Activated CD8-positive, alpha-beta memory T cell treated with anti-CD3 and anti-CD28 coated beads, Interleukin-2, amount 10 ng/mL, durations not matched to agents 7 days and 5 days (primary cell): Measurements from ENCODE around the gene PTX4. TPM values are rescaled to one million over a fixed set of nuclear protein-coding genes. Genes with fewer than 3 reads are reported as not detected.
"Not testable (repeated sequence)": the region's sequence is repeated elsewhere in the genome, so short reads cannot be mapped to it uniquely, and the experiment has no call there.

Source experiments
- ATAC-seq: fragments of 150-1000 bp; cut with Tn5 transposase; one replicate; pipeline ENCODE4 v1.10.0; 2021; ENCODE audit warnings: moderate library complexity
- CTCF ChIA-PET: fragments of 350-600 bp; sonication (Branson Sonifier 250); formaldehyde crosslinking; loops from one replicate; lab custom pipeline; 2021; ENCODE audit warnings: antibody characterized with exemption; lab: Charles Lee
- DNase-seq: peaks from one replicate; pipeline ENCODE4 v3.0.0-alpha.2; 2020
- H3K27ac Mint-ChIP-seq: one replicate; pipeline ENCODE4 v1.8.0; 2021; ENCODE audit warnings: mild to moderate bottlenecking, mixed read lengths
- H3K27me3 Mint-ChIP-seq: one replicate; pipeline ENCODE4 v1.8.0; 2021; ENCODE audit warnings: mixed read lengths
- H3K36me3 Mint-ChIP-seq: one replicate; pipeline ENCODE4 v1.8.0; 2021; ENCODE audit warnings: mild to moderate bottlenecking, mixed read lengths
- H3K4me1 Mint-ChIP-seq: one replicate; pipeline ENCODE4 v1.8.0; 2021; ENCODE audit warnings: mixed read lengths
- H3K4me3 Mint-ChIP-seq: one replicate; pipeline ENCODE4 v1.8.0; 2021; ENCODE audit warnings: mild to moderate bottlenecking, moderate library complexity, mixed read lengths
- H3K9me3 Mint-ChIP-seq: one replicate; pipeline ENCODE4 v1.8.0; 2022; ENCODE audit warnings: low read depth, mixed read lengths
- total RNA-seq, 2 experiments: library from RNA; stranded (reverse); gene quantifications; one replicate each; pipeline ENCODE4 v1.2.3, GENCODE V29; 2021

PTX4 gene
- total RNA-seq, 2 experiments from 2014 or later = not detected

- H3K27me3 Mint-ChIP-seq = no peaks in the 10 kb centered on the region
- H3K27ac Mint-ChIP-seq = peak overlapping the region; percentile 78
- no peak for DNase-seq
- H3K9me3 Mint-ChIP-seq = no peaks in the 10 kb centered on the region
- no peak for ATAC-seq
- H3K36me3 Mint-ChIP-seq = no peaks in the 10 kb centered on the region
- H3K4me3 Mint-ChIP-seq = peak overlapping the region; percentile 80
- H3K4me1 Mint-ChIP-seq = peaks cover 21% of the 10 kb centered on the region
- CTCF ChIA-PET = no interaction called here
Observed at GRCh38 chr16:1475552-1476114, 13.1 kb downstream of the PTX4 start.

DNA sequence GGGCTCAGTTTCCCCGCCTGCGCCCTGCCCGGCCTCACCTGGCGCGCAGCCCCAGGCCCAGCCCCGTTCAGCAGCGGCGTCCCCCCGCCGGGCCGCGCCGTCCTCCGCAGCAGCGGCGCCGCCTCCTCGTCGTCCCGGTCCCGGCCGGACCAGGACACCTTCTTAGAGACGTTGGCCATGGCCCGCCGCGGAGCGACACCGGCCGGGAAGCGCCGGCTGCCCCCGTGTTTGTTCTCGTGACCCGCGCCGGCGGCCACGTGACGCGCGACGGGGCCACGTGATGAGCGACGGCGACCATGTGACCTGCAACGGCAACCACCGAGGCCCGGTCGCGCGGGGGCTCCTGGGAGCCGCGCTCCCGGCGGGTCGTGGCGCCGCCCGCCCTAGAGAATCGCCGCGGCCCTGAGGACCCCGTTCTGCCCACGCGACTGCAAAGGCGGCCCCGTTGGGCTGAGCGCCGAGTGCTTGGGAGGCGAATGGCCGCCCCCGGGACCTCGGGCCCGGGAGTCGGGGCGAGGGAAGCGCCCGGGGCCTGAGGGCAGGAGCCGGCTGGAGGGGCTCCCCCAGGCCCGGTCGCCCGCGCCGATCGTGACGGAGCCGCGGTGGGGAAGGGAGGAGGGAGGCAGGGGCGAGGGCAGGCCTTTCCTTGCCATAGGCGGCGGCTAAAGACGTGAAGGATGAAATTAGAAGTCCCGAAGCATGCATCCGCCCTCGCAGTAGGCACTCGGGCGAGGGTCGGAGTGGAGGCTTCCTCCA is 13.8 kb downstream of the PTX4 start, which contains the start of gene CLCN7:
CLCN7 (minus strand) TSS at position 233 of the 756 bp plus-strand sequence; CDS start at position 179, 54 bp downstream.
- Mint-ChIP-seq H3K9me3 (no peaks in the 10 kb centered on the region), H3K4me3 (peak within 1 kb of the TSS; percentile 80), H3K36me3 (no peaks in the 10 kb centered on the region), H3K27me3 (no peaks in the 10 kb centered on the region), H3K4me1 (peaks cover 21% of the 10 kb centered on the region), H3K27ac (peak within 1 kb of the TSS; percentile 78)
- peak; percentile 93 for DNase-seq
- peak; percentile 93 for ATAC-seq
- CTCF ChIA-PET = no interaction called here

DNA sequence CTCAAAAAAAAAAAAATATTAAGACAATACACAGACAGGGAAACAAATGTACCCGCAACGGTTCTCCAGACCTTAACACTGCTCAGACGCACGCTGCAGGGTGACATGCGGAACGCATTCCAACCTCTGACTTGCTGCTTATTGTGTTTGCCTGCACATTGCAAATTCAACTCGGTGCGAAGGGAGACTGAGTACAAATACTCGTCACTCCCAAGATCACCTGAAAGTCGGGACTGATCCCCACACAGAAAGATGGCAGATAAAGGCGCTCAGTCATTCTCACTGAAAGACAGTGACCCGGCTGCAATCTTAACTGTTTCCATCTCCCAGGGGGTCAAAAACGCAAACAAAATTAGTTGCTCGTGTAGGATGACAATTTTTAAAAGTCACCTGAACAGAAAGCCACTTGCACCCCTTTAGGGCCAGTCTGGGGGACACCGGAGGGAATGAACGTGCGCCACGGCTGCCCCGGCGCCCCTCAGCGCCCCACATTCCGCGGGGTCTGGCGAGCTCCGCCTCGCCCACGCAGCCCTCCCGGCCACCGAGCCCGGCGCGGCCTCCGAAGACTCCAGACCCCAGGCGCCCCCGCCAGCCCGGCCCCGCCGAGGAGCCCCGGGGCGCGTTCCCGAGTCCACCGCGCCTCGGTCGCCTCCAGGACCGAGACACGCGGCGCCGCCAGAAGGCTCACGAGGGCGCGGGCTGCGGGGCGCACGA is 14.5 kb downstream of the PTX4 start:
- H3K4me1 Mint-ChIP-seq = peaks cover 21% of the 10 kb centered on the region
- CTCF ChIA-PET = no interaction called here
- DNase-seq (no peak), ATAC-seq (no peak)
- H3K9me3 Mint-ChIP-seq = no peaks in the 10 kb centered on the region
- no peaks in the 10 kb centered on the region for H3K36me3 Mint-ChIP-seq
- peak overlapping the region; percentile 40 for H3K27ac Mint-ChIP-seq
- H3K27me3 Mint-ChIP-seq = no peaks in the 10 kb centered on the region
- peak overlapping the region; percentile 67 for H3K4me3 Mint-ChIP-seq

- H3K27me3 Mint-ChIP-seq = no peaks in the 10 kb centered on the region
- no peak for ATAC-seq
Observed at GRCh38 chr16:1472974-1473373, 15.8 kb downstream of the PTX4 start.

DNA sequence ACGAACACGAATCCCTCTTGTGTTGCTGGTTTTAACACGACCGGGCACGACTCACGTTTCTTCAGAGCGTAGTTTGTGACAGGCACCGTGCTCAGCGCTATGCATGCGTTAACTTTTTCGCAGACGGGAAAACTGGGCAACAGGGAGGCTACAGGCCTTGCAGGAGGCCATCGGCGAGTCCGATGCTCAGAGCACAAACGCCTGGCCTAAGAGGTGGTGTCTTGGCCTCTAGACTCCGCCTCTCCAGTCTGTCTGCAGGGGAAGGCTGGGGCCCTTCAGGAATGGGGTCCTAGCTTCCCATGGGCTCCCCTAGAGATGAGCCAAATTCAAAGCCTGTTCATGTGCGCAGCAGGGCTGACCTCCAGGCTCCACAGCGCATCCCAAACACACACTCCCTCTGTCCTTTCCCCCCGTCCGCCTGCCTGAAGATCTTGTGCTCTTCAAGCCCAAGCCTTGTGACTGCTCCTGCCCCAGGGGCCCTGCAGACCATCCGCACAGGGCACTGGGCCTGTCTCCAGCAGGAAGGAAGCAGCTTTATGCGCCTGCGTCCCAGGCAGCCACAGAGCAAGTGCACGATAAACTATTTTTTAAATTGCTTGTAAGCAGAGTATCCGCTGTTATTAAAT is 17.1 kb downstream of the PTX4 start:
- CTCF ChIA-PET = interaction anchor here (0.6 kb wide), 1 partner anchor 20 kb away, joined by 4 read pairs; no protein-coding TSS in a partner anchor
- Mint-ChIP-seq H3K4me1 (peaks cover 21% of the 10 kb centered on the region), H3K9me3 (no peaks in the 10 kb centered on the region), H3K36me3 (no peaks in the 10 kb centered on the region), H3K4me3 (no peak overlapping the region), H3K27ac (no peak overlapping the region), H3K27me3 (no peaks in the 10 kb centered on the region)
- ATAC-seq (no peak), DNase-seq (no peak)

More at GRCh38 chr16:1472974-1473373, 15.8 kb downstream of the PTX4 start:
- CTCF ChIA-PET = no interaction called here
- Mint-ChIP-seq H3K27ac (no peak overlapping the region), H3K4me3 (peak overlapping the region; percentile 18), H3K9me3 (no peaks in the 10 kb centered on the region), H3K36me3 (no peaks in the 10 kb centered on the region), H3K4me1 (peaks cover 21% of the 10 kb centered on the region)
- DNase-seq = no peak

GRCh38 chr16:1470481-1471251 is 18.1 kb downstream of the PTX4 start:
- DNase-seq = no peak
- H3K36me3 Mint-ChIP-seq = no peaks in the 10 kb centered on the region
- H3K27me3 Mint-ChIP-seq = no peaks in the 10 kb centered on the region
- H3K9me3 Mint-ChIP-seq = no peaks in the 10 kb centered on the region
- H3K4me3 Mint-ChIP-seq = no peak overlapping the region
- CTCF ChIA-PET = no interaction called here
- ATAC-seq = no peak
- H3K4me1 Mint-ChIP-seq = peaks cover 17% of the 10 kb centered on the region
- H3K27ac Mint-ChIP-seq = no peak overlapping the region

GRCh38 chr16:1469693-1470201 is 19.0 kb downstream of the PTX4 start:
- no peaks in the 10 kb centered on the region for H3K9me3 Mint-ChIP-seq
- H3K4me1 Mint-ChIP-seq = peaks cover 16% of the 10 kb centered on the region
- no peaks in the 10 kb centered on the region for H3K36me3 Mint-ChIP-seq
- DNase-seq = no peak
- no peaks in the 10 kb centered on the region for H3K27me3 Mint-ChIP-seq
- CTCF ChIA-PET = no interaction called here
- no peak overlapping the region for H3K4me3 Mint-ChIP-seq
- H3K27ac Mint-ChIP-seq = no peak overlapping the region
- ATAC-seq = no peak

- DNase-seq, CTCF ChIA-PET, ATAC-seq, H3K9me3 Mint-ChIP-seq, H3K4me3 Mint-ChIP-seq, H3K27ac Mint-ChIP-seq, H3K27me3 Mint-ChIP-seq, H3K36me3 Mint-ChIP-seq: not testable (repeated sequence)
- peaks cover 14% of the 10 kb centered on the region for H3K4me1 Mint-ChIP-seq
Observed at GRCh38 chr16:1469141-1469540, 19.6 kb downstream of the PTX4 start.

GRCh38 chr16:1468426-1468810 is 20.3 kb downstream of the PTX4 start:
- Mint-ChIP-seq H3K36me3 (no peaks in the 10 kb centered on the region), H3K9me3 (no peaks in the 10 kb centered on the region), H3K4me1 (peaks cover 8% of the 10 kb centered on the region), H3K4me3 (no peak overlapping the region), H3K27me3 (no peaks in the 10 kb centered on the region), H3K27ac (no peak overlapping the region)
- CTCF ChIA-PET = no interaction called here
- ATAC-seq (no peak), DNase-seq (no peak)

- no peaks in the 10 kb centered on the region for H3K36me3 Mint-ChIP-seq
- CTCF ChIA-PET = no interaction called here
- no peak overlapping the region for H3K27ac Mint-ChIP-seq
- no peaks in the 10 kb centered on the region for H3K9me3 Mint-ChIP-seq
- no peaks in the 10 kb centered on the region for H3K4me1 Mint-ChIP-seq
- ATAC-seq = peak; percentile 20
- H3K27me3 Mint-ChIP-seq = no peaks in the 10 kb centered on the region
- DNase-seq = no peak
- no peak overlapping the region for H3K4me3 Mint-ChIP-seq
Observed at GRCh38 chr16:1466968-1467521, 21.7 kb downstream of the PTX4 start.

GRCh38 chr16:1466054-1466453 is 22.7 kb downstream of the PTX4 start:
- Mint-ChIP-seq H3K27me3 (no peaks in the 10 kb centered on the region), H3K4me3 (no peak overlapping the region), H3K27ac (no peak overlapping the region), H3K9me3 (no peaks in the 10 kb centered on the region), H3K4me1 (no peaks in the 10 kb centered on the region), H3K36me3 (peaks cover 2% of the 10 kb centered on the region)
- CTCF ChIA-PET = no interaction called here
- no peak for ATAC-seq
- DNase-seq = no peak

GRCh38 chr16:1465567-1465915 is 23.2 kb downstream of the PTX4 start:
- CTCF ChIA-PET = no interaction called here
- DNase-seq (no peak), ATAC-seq (no peak)
- no peaks in the 10 kb centered on the region for H3K27me3 Mint-ChIP-seq
- H3K4me3 Mint-ChIP-seq = no peak overlapping the region
- H3K36me3 Mint-ChIP-seq = peaks cover 2% of the 10 kb centered on the region
- H3K27ac Mint-ChIP-seq = no peak overlapping the region
- no peaks in the 10 kb centered on the region for H3K4me1 Mint-ChIP-seq
- H3K9me3 Mint-ChIP-seq = no peaks in the 10 kb centered on the region
